Esophagus squamous epithelium (tissue), 4 donors: ENCODE data around the gene TJAP1.

Experiments
- POLR2A ChIP-seq, 4 donors: fragments of 450-650 bp; IDR thresholded peaks; one replicate each; pipeline ENCODE4 v1.6.1; 2017; ENCODE audit warnings: antibody characterized with exemption in 4 of 4, mild to moderate bottlenecking in 4 of 4, moderate library complexity in 3 of 4
- TF ChIP-seq, protein P1 (sequence below), 6 experiments: fragments of 450-650 bp in 4 of 6; fragments of 200-600 bp in 2 of 6; sonication (generic) in 2 of 6; IDR thresholded peaks; one replicate each; pipeline ENCODE4 v1.5.1; 2016 to 2019; ENCODE audit warnings: antibody characterized with exemption in 6 of 6, mild to moderate bottlenecking in 4 of 6, moderate library complexity in 4 of 6

GRCh38 chr6:43520097-43520496 lies 42.7 kb downstream of the TJAP1 start:
- TF ChIP-seq, protein P1, sequence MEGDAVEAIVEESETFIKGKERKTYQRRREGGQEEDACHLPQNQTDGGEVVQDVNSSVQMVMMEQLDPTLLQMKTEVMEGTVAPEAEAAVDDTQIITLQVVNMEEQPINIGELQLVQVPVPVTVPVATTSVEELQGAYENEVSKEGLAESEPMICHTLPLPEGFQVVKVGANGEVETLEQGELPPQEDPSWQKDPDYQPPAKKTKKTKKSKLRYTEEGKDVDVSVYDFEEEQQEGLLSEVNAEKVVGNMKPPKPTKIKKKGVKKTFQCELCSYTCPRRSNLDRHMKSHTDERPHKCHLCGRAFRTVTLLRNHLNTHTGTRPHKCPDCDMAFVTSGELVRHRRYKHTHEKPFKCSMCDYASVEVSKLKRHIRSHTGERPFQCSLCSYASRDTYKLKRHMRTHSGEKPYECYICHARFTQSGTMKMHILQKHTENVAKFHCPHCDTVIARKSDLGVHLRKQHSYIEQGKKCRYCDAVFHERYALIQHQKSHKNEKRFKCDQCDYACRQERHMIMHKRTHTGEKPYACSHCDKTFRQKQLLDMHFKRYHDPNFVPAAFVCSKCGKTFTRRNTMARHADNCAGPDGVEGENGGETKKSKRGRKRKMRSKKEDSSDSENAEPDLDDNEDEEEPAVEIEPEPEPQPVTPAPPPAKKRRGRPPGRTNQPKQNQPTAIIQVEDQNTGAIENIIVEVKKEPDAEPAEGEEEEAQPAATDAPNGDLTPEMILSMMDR (IDR thresholded peaks at IDR 0.05) = no peak
- no peak for TF ChIP-seq POLR2A (IDR thresholded peaks at IDR 0.05)
